Naive B cell (primary cell): Measurements from ENCODE around the gene ZNF592. TPM values are rescaled to one million over a fixed set of nuclear protein-coding genes. Genes with fewer than 3 reads are reported as not detected.

Experiments
- ATAC-seq, 2 donors: fragments of 150-1000 bp; cut with Tn5 transposase; 2 replicates each; pipeline ENCODE4 v1.10.0; 2021; ENCODE audit warnings: low read depth in 2 of 2, mild to moderate bottlenecking in 2 of 2, moderate library complexity in 2 of 2
- DNase-seq: peaks from one replicate; pipeline ENCODE4 v3.0.0; 2022
- H3K27ac Mint-ChIP-seq, 6 donors: one replicate each; pipeline ENCODE4 v1.8.0; 2020 to 2022; ENCODE audit warnings: mild to moderate bottlenecking in 6 of 6, mixed read lengths in 6 of 6, moderate library complexity in 5 of 6, inconsistent platforms in 2 of 6
- H3K27me3 Mint-ChIP-seq, 3 donors: one replicate each; pipeline ENCODE4 v1.8.0; 2021 to 2022; ENCODE audit warnings: mixed read lengths in 3 of 3, mild to moderate bottlenecking in 1 of 3
- H3K36me3 Mint-ChIP-seq, 2 donors: one replicate each; pipeline ENCODE4 v1.8.0; 2020 to 2022; ENCODE audit warnings: mixed read lengths in 2 of 2, inconsistent platforms in 1 of 2, mild to moderate bottlenecking in 1 of 2
- H3K4me1 Mint-ChIP-seq, 3 donors: one replicate each; pipeline ENCODE4 v1.8.0; 2020 to 2022; ENCODE audit warnings: mixed read lengths in 3 of 3, inconsistent platforms in 1 of 3, mild to moderate bottlenecking in 1 of 3, moderate library complexity in 1 of 3
- H3K4me3 Mint-ChIP-seq, 8 donors: one replicate each; pipeline ENCODE4 v1.8.0; 2020 to 2022; ENCODE audit warnings: mild to moderate bottlenecking in 8 of 8, mixed read lengths in 8 of 8, moderate library complexity in 8 of 8, inconsistent platforms in 2 of 8
- H3K9me3 Mint-ChIP-seq, 7 donors: one replicate each; pipeline ENCODE4 v1.8.0; 2020 to 2022; ENCODE audit warnings: mixed read lengths in 7 of 7, mild to moderate bottlenecking in 5 of 7, inconsistent platforms in 2 of 7, moderate library complexity in 1 of 7
- polyA plus RNA-seq, 6 donors: library from polyadenylated mRNA; unstranded; fragments of 300-500 nt; fragmentation: Illumina TruSeq; gene quantifications; one replicate each; pipeline ENCODE4 v1.2.3, GENCODE V29; 2021; ENCODE audit warnings: low read depth in 6 of 6

The ZNF592 gene
- 10 to 100 TPM in 1 of 6 donors, 1 to 10 TPM in 5; 2.2 to 21.4 (median 8.5) TPM for polyA plus RNA-seq

GRCh38 chr15:84748274-84749110 lies at the start of gene ZNF592:
Gene ZNF592, plus strand, starts transcription at chr15:84748592. Its CDS starts 34,084 bp downstream, at chr15:84782676.
- peaks cover 0 to 8% of the 10 kb centered on the region in 2 donors for H3K36me3 Mint-ChIP-seq
- H3K4me1 Mint-ChIP-seq, result peaks cover 56 to 72% (median 70%) of the 10 kb centered on the region in 3 donors
- peak; percentile 87 for DNase-seq
- no peaks in the 10 kb centered on the region for H3K27me3 Mint-ChIP-seq
- H3K4me3 Mint-ChIP-seq, result peak within 1 kb of the TSS; percentile 95 to 99 (median 98)
- H3K9me3 Mint-ChIP-seq, result no peaks in the 10 kb centered on the region
- peak within 1 kb of the TSS; percentile 94 to 100 (median 97) for H3K27ac Mint-ChIP-seq
- ATAC-seq, result peak; percentile 61 to 68

GRCh38 chr15:84699538-84700191 lies 48.7 kb upstream of the ZNF592 start:
- H3K36me3 Mint-ChIP-seq, result peaks cover 0 to 6% of the 10 kb centered on the region in 2 donors
- ATAC-seq (no peak), DNase-seq (no peak)
- H3K4me1 Mint-ChIP-seq, result peaks cover 32 to 75% (median 46%) of the 10 kb centered on the region in 3 donors
- no peaks in the 10 kb centered on the region for H3K27me3 Mint-ChIP-seq
- peak overlapping the region in 3 of 6 donors; percentile 50 to 74 (median 54) for H3K27ac Mint-ChIP-seq
- no peaks in the 10 kb centered on the region for H3K9me3 Mint-ChIP-seq
- no peak overlapping the region for H3K4me3 Mint-ChIP-seq

GRCh38 chr15:84702961-84703482 lies 45.4 kb upstream of the ZNF592 start:
- Mint-ChIP-seq H3K27ac (peak overlapping the region in 5 of 6 donors; percentile 4 to 87 (median 75)), H3K4me1 (peaks cover 35 to 62% (median 60%) of the 10 kb centered on the region in 3 donors), H3K36me3 (peaks cover 0 to 6% of the 10 kb centered on the region in 2 donors), H3K9me3 (no peaks in the 10 kb centered on the region), H3K4me3 (no peak overlapping the region), H3K27me3 (no peaks in the 10 kb centered on the region)
- ATAC-seq, result no peak
- DNase-seq, result no peak

- no peak overlapping the region for H3K4me3 Mint-ChIP-seq
- peak overlapping the region in 3 of 6 donors; percentile 4 to 24 (median 18) for H3K27ac Mint-ChIP-seq
- no peak for ATAC-seq
These were observed 44.6 kb upstream of the ZNF592 start for GRCh38 chr15:84703808-84704207.

GRCh38 chr15:84714372-84714771 lies 34.0 kb upstream of the ZNF592 start:
- Mint-ChIP-seq H3K27me3 (no peaks in the 10 kb centered on the region), H3K4me3 (peak overlapping the region; percentile 77 to 100 (median 95)), H3K9me3 (peaks cover 0 to 2% (median 0%) of the 10 kb centered on the region in 7 donors), H3K36me3 (peaks cover 0 to 8% of the 10 kb centered on the region in 2 donors), H3K4me1 (peaks cover 14 to 55% (median 31%) of the 10 kb centered on the region in 3 donors), H3K27ac (peak overlapping the region in 2 of 6 donors; percentile 2 to 5)
- DNase-seq (no peak), ATAC-seq (no peak)

More at GRCh38 chr15:84703808-84704207, 44.6 kb upstream of the ZNF592 start:
- Mint-ChIP-seq H3K9me3 (no peaks in the 10 kb centered on the region), H3K36me3 (peaks cover 0 to 6% of the 10 kb centered on the region in 2 donors), H3K4me1 (peaks cover 38 to 66% (median 65%) of the 10 kb centered on the region in 3 donors), H3K27me3 (no peaks in the 10 kb centered on the region)
- no peak for DNase-seq

GRCh38 chr15:84714821-84715220 lies 33.6 kb upstream of the ZNF592 start:
- peaks cover 14 to 56% (median 31%) of the 10 kb centered on the region in 3 donors for H3K4me1 Mint-ChIP-seq

GRCh38 chr15:84715441-84716035 lies 32.9 kb upstream of the ZNF592 start:
- Mint-ChIP-seq H3K27me3 (no peaks in the 10 kb centered on the region), H3K27ac (peak overlapping the region; percentile 33 to 99 (median 95)), H3K4me1 (peaks cover 14 to 56% (median 31%) of the 10 kb centered on the region in 3 donors), H3K36me3 (peaks cover 0 to 8% of the 10 kb centered on the region in 2 donors), H3K9me3 (peaks cover 0 to 2% (median 0%) of the 10 kb centered on the region in 7 donors), H3K4me3 (peak overlapping the region; percentile 92 to 100 (median 96))
- no peak for ATAC-seq
- no peak for DNase-seq

More at GRCh38 chr15:84714821-84715220, 33.6 kb upstream of the ZNF592 start:
- Mint-ChIP-seq H3K4me3 (peak overlapping the region; percentile 92 to 100 (median 96)), H3K9me3 (peaks cover 0 to 2% (median 0%) of the 10 kb centered on the region in 7 donors), H3K27ac (peak overlapping the region in 4 of 6 donors; percentile 9 to 99 (median 97)), H3K27me3 (no peaks in the 10 kb centered on the region), H3K36me3 (peaks cover 0 to 8% of the 10 kb centered on the region in 2 donors)
- no peak for DNase-seq
- ATAC-seq, result no peak

GRCh38 chr15:84716036-84716732 lies 32.2 kb upstream of the ZNF592 start, which contains the start of gene SEC11A:
Gene SEC11A, minus strand, starts transcription at chr15:84716139. Its CDS starts 64 bp downstream, at chr15:84716075.
- ATAC-seq (peak; percentile 93 to 95), DNase-seq (peak; percentile 97)
- Mint-ChIP-seq H3K27ac (peak within 1 kb of the TSS; percentile 79 to 99 (median 98)), H3K36me3 (peaks cover 0 to 8% of the 10 kb centered on the region in 2 donors), H3K27me3 (no peaks in the 10 kb centered on the region), H3K9me3 (peaks cover 0 to 2% (median 0%) of the 10 kb centered on the region in 7 donors), H3K4me1 (peaks cover 17 to 55% (median 35%) of the 10 kb centered on the region in 3 donors), H3K4me3 (peak within 1 kb of the TSS; percentile 92 to 100 (median 96))

GRCh38 chr15:84721371-84721770 lies 27.0 kb upstream of the ZNF592 start:
- Mint-ChIP-seq H3K36me3 (peaks cover 0 to 5% of the 10 kb centered on the region in 2 donors), H3K27ac (peak overlapping the region in 5 of 6 donors; percentile 71 to 94 (median 89)), H3K4me3 (peak overlapping the region; percentile 24 to 82 (median 60)), H3K27me3 (no peaks in the 10 kb centered on the region), H3K9me3 (peaks cover 0 to 2% (median 0%) of the 10 kb centered on the region in 7 donors), H3K4me1 (peaks cover 29 to 67% (median 37%) of the 10 kb centered on the region in 3 donors)
- DNase-seq, result no peak
- no peak for ATAC-seq

- Mint-ChIP-seq H3K36me3 (no peaks in the 10 kb centered on the region), H3K4me1 (peaks cover 23 to 54% (median 38%) of the 10 kb centered on the region in 3 donors), H3K9me3 (no peaks in the 10 kb centered on the region), H3K27ac (peak overlapping the region in 4 of 6 donors; percentile 20 to 92 (median 84)), H3K27me3 (no peaks in the 10 kb centered on the region), H3K4me3 (no peak overlapping the region)
- ATAC-seq (no peak), DNase-seq (no peak)
These were observed 25.8 kb upstream of the ZNF592 start for GRCh38 chr15:84722628-84723027.

GRCh38 chr15:84725001-84725491 lies 23.3 kb upstream of the ZNF592 start:
- no peaks in the 10 kb centered on the region for H3K36me3 Mint-ChIP-seq
- peaks cover 27 to 52% (median 38%) of the 10 kb centered on the region in 3 donors for H3K4me1 Mint-ChIP-seq
- peak overlapping the region; percentile 79 to 96 (median 88) for H3K27ac Mint-ChIP-seq
- H3K27me3 Mint-ChIP-seq, result no peaks in the 10 kb centered on the region
- no peaks in the 10 kb centered on the region for H3K9me3 Mint-ChIP-seq
- DNase-seq (peak; percentile 59), ATAC-seq (peak; percentile 90 to 92)
- H3K4me3 Mint-ChIP-seq, result peak overlapping the region; percentile 34 to 89 (median 73)

- no peak for DNase-seq
- no peak for ATAC-seq
- Mint-ChIP-seq H3K27me3 (no peaks in the 10 kb centered on the region), H3K4me1 (peaks cover 13 to 41% (median 29%) of the 10 kb centered on the region in 3 donors), H3K36me3 (no peaks in the 10 kb centered on the region), H3K4me3 (no peak overlapping the region), H3K9me3 (no peaks in the 10 kb centered on the region), H3K27ac (peak overlapping the region in 2 of 6 donors; percentile 53 to 63)
These were observed 21.0 kb upstream of the ZNF592 start for GRCh38 chr15:84727429-84727828.
